ACC112 (cell line): ENCODE results near the gene RAB41.
A peak's percentile ranks its signal among the peaks of the same experiment; 100 is the strongest.
"Not testable (repeated sequence)": the region's sequence is repeated elsewhere in the genome, so short reads cannot be mapped to it uniquely, and the experiment has no call there.

ENCODE experiments used
- H2AFZ ChIP-seq: fragments of 200-600 bp; sonication (generic); one replicate; pipeline ENCODE4 v1.6.0; 2017; ENCODE audit warnings: antibody characterized with exemption, low read length; ENCODE audit not compliant: unreplicated experiment
- H3K27ac ChIP-seq: fragments of 200-600 bp; sonication (generic); 2 replicates; pipeline ENCODE4 v1.5.1; 2014; ENCODE audit warnings: low read depth, mild to moderate bottlenecking, antibody characterized with exemption, low read length, moderate library complexity
- H3K27me3 ChIP-seq: fragments of 200-600 bp; sonication (generic); 2 replicates; pipeline ENCODE4 v1.6.1; 2014; ENCODE audit warnings: mild to moderate bottlenecking, antibody characterized with exemption, low read length, moderate library complexity, mixed read lengths; ENCODE audit not compliant: insufficient read depth
- H3K36me3 ChIP-seq: fragments of 200-600 bp; sonication (generic); 2 replicates; pipeline ENCODE4 v1.6.1; 2016; ENCODE audit warnings: mild to moderate bottlenecking, antibody characterized with exemption, low read length, moderate library complexity, mixed read lengths; ENCODE audit not compliant: insufficient read depth
- H3K4me1 ChIP-seq: fragments of 200-600 bp; sonication (generic); one replicate; pipeline ENCODE4 v1.6.1; 2016; ENCODE audit warnings: low read length, mixed read lengths; ENCODE audit not compliant: insufficient read depth, unreplicated experiment, control insufficient read depth
- H3K4me3 ChIP-seq: fragments of 200-600 bp; sonication (generic); 2 replicates; pipeline ENCODE4 v1.5.1; 2014; ENCODE audit warnings: mild to moderate bottlenecking, low read depth, low read length
- H3K79me2 ChIP-seq: fragments of 200-600 bp; sonication (generic); one replicate; pipeline ENCODE4 v1.6.0; 2016; ENCODE audit warnings: low read length; ENCODE audit not compliant: control insufficient read depth, unreplicated experiment, insufficient read depth

RAB41 gene

DNA sequence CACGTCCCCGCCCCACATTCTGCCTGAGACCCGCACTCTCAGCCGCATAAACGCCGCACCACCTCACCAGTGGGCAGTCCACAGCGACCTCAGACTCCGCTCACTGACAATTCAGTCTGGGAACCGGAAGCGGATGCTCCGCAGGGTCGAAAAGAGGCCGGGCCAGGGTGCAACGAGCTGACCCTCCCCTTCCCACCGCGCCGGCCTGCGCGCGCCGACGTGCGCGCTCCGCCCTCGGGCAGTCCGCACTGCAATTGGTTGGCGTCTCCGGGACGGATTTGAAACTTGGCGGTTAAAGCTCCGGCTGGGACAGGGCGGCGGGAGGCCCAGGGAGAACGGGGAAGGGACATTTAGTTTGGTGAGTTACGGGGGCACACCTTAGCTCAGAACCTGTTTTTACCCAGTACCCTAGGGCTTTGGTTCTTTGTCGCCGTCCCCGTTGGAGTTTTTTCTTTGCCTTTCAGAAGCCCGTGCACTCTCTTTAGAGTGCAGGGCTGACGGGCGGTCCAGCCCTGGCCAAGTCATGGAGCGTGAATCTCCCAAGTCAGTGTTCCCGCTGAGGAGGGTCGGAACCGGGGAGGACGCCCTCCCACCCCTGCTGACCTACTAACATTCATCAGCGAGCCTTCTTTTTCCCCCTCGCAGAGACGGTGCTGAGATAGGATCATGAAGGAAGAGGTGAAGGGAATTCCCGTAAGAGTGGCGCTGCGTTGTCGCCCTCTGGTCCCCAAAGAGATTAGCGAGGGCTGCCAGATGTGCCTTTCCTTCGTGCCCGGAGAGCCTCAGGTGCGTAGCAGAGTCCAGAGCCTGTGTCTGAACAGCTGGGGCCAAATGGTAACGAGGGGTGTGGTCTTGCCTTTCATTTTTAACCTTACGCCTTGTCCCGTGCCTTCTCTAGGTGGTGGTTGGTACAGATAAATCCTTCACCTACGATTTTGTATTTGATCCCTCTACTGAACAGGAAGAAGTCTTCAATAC lies 8.1 kb downstream of the RAB41 start, which contains the start of the genes KIF4A and PDZD11:
KIF4A (plus strand) TSS at position 312 of the 978 bp plus-strand sequence; CDS start at position 667, 355 bp downstream.
PDZD11 (minus strand) TSS at position 135 of the 978 bp plus-strand sequence. CDS start 586 bp downstream, outside the sequence.
- no peaks in the 10 kb centered on the region for H3K27me3 ChIP-seq
- H3K79me2 ChIP-seq: peaks cover 51% of the 10 kb centered on the region
- 0 out of 2 replicates have a peak, but pooled peaks cover under 1% of the 10 kb centered on the region for H3K36me3 ChIP-seq
- peak within 1 kb of the TSS; percentile 22; the same call in 1 of the 2 replicates for H3K27ac ChIP-seq
- peaks cover 22% of the 10 kb centered on the region for H3K4me1 ChIP-seq
- peak within 1 kb of the TSS; percentile 97 for H3K4me3 ChIP-seq
- peak within 1 kb of the TSS; percentile 82 for H2AFZ ChIP-seq

DNA sequence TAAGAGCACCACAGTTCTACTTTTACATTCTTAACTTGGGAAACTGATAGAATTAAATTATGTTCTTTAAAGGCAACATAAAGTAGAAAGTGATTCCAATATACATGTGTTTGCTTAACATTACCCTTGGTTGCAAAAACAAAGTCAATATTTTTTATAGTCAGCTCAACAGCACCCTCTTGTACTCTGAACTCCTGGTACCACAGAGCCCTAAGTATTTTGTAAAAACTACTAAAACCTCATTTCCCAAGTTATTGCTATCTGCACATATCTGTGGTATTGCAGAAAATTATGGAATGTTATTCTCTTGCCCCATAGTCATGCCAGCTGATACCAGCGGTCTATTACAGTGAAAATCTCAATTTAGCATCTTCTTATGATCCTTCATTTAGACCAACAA lies 10.8 kb downstream of the RAB41 start:
- H3K27me3 ChIP-seq: no peaks in the 10 kb centered on the region
- peaks cover 67% of the 10 kb centered on the region for H3K79me2 ChIP-seq

DNA sequence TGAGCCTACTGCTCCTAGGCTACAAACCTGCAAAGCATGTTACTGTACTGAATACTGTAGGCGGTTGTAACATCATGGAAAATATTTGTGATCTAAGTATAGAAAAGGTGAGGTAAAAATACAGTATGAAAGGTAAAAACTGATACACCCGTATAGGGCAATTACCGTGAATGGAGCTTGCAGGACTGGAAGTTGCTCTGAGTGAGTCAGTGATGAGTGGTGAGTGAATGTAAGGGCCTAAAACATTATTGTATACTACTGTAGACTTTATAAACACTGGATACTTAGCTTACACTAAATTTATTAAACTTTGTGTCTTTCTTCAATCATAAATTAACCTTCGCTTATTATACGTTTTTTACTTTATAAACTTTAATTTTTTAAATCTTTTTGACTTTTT lies 11.6 kb downstream of the RAB41 start:
- H3K36me3 ChIP-seq: no peaks in the 10 kb centered on the region
- H3K4me3 ChIP-seq: peak overlapping the region; percentile 97; the same call in 1 of the 2 replicates
- H3K4me1 ChIP-seq: peaks cover 22% of the 10 kb centered on the region
- H2AFZ ChIP-seq: no peak overlapping the region
- no peaks in the 10 kb centered on the region for H3K27me3 ChIP-seq
- H3K27ac ChIP-seq: no peak overlapping the region
- H3K79me2 ChIP-seq: peaks cover 72% of the 10 kb centered on the region

More for the DNA sequence above, 10.8 kb downstream of the RAB41 start:
- H3K4me3 ChIP-seq: peak overlapping the region; percentile 97
- no peak overlapping the region for H3K27ac ChIP-seq
- H3K4me1 ChIP-seq: peaks cover 22% of the 10 kb centered on the region
- no peaks in the 10 kb centered on the region for H3K36me3 ChIP-seq
- H2AFZ ChIP-seq: no peak overlapping the region

DNA sequence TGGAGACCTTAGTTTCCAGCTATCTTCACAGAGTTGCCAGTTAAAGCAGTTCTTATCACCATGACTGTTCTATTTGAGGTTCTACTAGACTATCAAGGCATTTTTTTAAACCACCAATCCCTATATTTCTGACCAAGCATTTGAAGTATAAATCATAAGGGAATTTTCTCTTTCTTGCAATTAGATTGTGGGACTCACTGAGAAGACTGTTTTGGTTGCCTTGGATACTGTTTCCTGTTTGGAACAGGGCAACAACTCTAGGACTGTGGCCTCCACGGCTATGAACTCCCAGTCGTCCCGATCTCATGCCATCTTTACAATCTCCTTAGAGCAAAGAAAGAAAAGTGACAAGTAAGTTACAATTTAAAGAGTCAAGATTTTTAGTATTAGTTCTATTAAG lies 19.7 kb downstream of the RAB41 start:
- Histone ChIP-seq H3K36me3 (no peaks in the 10 kb centered on the region), H3K79me2 (peaks cover 40% of the 10 kb centered on the region), H3K4me3 (no peak overlapping the region), H2AFZ (no peak overlapping the region), H3K27me3 (no peaks in the 10 kb centered on the region), H3K4me1 (peaks cover 5% of the 10 kb centered on the region), H3K27ac (peak overlapping the region; percentile 72)

DNA sequence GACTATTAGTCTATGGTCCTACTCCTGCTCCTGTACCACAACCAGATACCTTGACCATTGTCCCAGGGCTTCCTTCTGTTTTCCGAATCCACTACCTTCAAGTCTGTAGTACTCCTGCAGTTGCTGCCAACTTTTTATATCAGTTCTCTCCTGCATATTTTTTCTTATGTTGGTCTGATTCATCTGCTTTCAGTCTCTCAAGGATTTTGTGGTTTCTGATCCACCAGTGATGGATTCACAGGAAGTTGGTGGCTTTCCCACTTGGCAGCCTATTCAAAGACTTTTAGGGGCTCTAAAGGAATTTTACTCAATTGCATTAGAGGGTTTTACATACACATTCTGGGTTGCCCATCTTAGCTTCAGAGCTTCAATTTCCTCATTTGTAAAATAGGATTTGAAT lies 31.5 kb downstream of the RAB41 start:
- Histone ChIP-seq H3K36me3 (no peaks in the 10 kb centered on the region), H3K4me1 (peaks cover 4% of the 10 kb centered on the region)

DNA sequence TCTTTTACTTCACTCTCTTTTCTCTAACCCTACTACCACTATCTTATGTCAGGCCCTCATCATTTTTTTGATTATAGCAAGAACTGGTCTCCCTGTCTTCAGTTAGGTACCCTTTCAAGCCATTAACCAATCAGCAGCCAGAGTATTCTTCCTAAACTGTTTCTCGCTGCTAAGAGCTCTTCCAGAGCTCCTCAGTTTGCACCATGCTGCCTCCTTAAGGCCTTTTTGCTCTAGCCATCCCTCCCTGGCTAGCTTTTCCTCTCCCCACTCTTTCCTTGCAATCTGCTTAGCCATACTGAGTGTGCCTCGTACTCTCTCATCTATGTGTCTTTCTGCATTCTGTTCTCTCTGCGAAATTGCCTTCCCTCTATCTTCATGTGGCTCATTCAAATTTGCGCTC lies 40.8 kb downstream of the RAB41 start:
- H3K4me3 ChIP-seq: no peak overlapping the region
- H3K36me3 ChIP-seq: 0 out of 2 replicates have a peak, but pooled peaks cover 3% of the 10 kb centered on the region
- no peak overlapping the region for H3K27ac ChIP-seq
- no peaks in the 10 kb centered on the region for H3K4me1 ChIP-seq
- H2AFZ ChIP-seq: no peak overlapping the region
- H3K27me3 ChIP-seq: no peaks in the 10 kb centered on the region
- peaks cover 18% of the 10 kb centered on the region for H3K79me2 ChIP-seq

More for the DNA sequence above, 31.5 kb downstream of the RAB41 start:
- H3K79me2 ChIP-seq: peaks cover 47% of the 10 kb centered on the region
- H3K27ac ChIP-seq: no peak overlapping the region
- H3K4me3 ChIP-seq: no peak overlapping the region
- no peaks in the 10 kb centered on the region for H3K27me3 ChIP-seq
- H2AFZ ChIP-seq: no peak overlapping the region

DNA sequence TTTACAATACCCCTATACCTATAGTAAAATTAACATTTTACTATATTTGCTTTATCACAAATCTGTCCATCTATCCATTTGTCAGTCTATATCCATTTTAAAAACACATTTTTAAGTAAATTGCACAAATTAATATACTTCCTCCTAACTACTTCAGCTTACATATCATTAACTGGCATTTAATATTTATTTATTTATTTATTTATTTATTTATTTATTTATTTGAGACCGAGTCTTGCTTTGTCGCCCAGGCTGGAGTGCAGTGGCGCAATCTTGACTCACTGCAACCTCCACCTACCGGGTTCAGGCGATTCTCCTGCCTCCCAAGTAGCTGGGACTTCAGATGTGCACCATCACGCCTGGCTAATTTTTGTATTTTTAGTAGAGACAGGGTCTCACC lies 41.7 kb downstream of the RAB41 start:
- H3K4me3 ChIP-seq: not testable (repeated sequence)

DNA sequence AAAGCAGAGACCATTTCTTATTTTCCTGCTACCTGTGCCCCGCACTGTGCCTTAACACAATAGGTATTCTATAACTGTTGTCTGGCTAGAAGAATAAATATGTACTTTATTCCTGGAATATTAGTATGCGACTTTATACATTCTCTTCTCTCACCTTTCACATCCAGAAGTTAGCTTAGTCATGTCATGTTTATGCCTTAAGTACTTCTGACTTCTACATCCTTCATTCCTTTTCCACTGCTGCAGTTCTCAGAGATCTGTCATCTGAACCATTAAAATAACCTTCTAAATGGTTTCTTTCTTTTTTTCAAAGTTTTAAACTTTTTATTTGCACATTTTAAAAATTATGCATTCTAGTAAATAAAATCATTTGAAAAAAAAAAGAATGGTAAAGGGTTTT lies 42.4 kb downstream of the RAB41 start:
- H3K79me2 ChIP-seq: peaks cover 18% of the 10 kb centered on the region
- no peak overlapping the region for H3K4me3 ChIP-seq
- H3K4me1 ChIP-seq: no peaks in the 10 kb centered on the region
- H3K36me3 ChIP-seq: 0 out of 2 replicates have a peak, but pooled peaks cover 4% of the 10 kb centered on the region
- H3K27ac ChIP-seq: no peak overlapping the region
- no peak overlapping the region for H2AFZ ChIP-seq
- H3K27me3 ChIP-seq: no peaks in the 10 kb centered on the region

More for the DNA sequence above, 41.7 kb downstream of the RAB41 start:
- not testable (repeated sequence) for H2AFZ ChIP-seq, H3K27me3 ChIP-seq, H3K36me3 ChIP-seq, H3K4me1 ChIP-seq, H3K27ac ChIP-seq
- peaks cover 18% of the 10 kb centered on the region for H3K79me2 ChIP-seq

DNA sequence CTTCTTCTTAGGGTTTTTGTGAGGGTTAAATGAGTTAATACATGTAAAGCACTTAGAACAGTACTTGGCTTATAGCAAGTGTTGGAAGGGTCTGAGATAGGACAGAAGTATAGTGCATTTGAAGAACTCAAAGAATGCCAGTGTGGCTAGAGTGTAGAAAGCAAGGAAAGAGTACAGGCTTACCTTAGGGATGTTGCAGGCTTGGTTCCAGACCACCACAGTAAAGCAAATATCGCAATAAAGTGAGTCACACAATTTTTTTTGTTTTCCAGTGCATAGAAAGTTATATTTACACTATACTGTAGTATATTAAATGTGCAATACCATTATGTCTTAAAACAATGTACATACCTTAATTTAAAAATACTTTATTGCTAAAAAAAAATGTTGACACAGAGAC lies 49.2 kb downstream of the RAB41 start:
- H3K4me1 ChIP-seq: no peaks in the 10 kb centered on the region
- no peak overlapping the region for H3K4me3 ChIP-seq
- H3K36me3 ChIP-seq: 0 out of 2 replicates have a peak, but pooled peaks cover 4% of the 10 kb centered on the region
- no peak overlapping the region for H3K27ac ChIP-seq
- no peaks in the 10 kb centered on the region for H3K27me3 ChIP-seq
- peaks cover 8% of the 10 kb centered on the region for H3K79me2 ChIP-seq
- no peak overlapping the region for H2AFZ ChIP-seq

DNA sequence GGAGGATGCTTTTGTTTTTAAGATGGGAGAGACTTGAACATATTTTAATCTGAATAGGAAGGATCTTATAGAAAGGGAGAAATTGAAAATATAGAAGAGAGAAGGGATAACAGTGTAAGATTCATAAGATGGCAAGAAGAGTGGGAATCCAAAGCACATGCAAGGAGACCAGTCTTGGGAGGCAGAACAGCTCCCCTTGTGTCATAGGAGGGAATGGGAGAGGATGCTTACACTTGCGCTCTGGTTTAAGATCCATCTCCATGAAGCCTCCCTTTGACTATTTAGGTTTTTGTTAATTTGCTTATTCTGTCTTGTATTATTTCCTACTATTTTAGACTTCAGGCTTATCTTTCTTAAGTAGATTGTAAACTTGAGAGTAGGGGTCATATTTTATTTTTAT lies 50.6 kb downstream of the RAB41 start:
- Histone ChIP-seq H3K4me3 (no peak overlapping the region), H3K36me3 (0 out of 2 replicates have a peak, but pooled peaks cover 3% of the 10 kb centered on the region), H3K27me3 (no peaks in the 10 kb centered on the region), H3K27ac (no peak overlapping the region), H3K79me2 (no peaks in the 10 kb centered on the region), H3K4me1 (no peaks in the 10 kb centered on the region), H2AFZ (no peak overlapping the region)
